ENCODE results near the gene HSPA12B.

DNA sequence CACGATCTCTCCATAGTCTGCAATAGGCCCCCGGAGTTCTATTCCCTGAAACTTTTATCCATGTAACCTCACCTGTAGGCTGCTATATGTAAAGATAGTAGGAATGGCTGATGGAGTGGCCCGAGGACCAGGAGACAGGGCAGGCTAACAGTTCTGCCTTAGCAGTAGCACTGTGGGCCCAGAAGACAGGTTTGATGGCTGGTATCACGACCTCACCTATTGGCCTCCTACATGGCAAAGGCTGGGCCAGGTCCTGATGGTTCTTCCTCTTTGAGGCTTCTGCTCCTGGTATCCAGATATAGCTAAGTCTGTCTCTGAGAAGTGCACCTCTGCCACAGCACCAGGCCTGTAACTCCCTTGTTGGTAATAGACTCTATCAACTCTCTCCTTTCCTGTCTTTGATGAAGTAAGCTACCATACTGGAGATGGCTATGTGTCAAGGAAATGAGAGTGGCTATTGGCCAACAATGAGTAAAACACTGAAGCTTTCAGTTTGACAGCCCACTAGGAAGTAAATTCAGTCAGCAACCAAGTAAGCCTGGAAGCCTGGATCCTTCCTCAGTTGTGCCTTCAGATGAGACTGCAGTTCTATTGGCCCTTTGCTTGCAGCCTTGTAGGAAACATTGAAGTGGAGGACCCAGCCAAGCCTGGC lies 43.1 kb downstream of the HSPA12B start:
- no peak for TF ChIP-seq POLR2AphosphoS5 (IDR thresholded peaks at IDR 0.05; ENCODE audit: borderline replicate concordance, low read depth, low read length)
- TF ChIP-seq EZH2 (IDR thresholded peaks at IDR 0.05), result no peak
